ENCODE data around the gene PCOLCE2.

- TF ChIP-seq POLR2A (IDR thresholded peaks at IDR 0.05) (no peak), POLR2AphosphoS5 (IDR thresholded peaks at IDR 0.05) (no peak)
- TF ChIP-seq, protein P1, sequence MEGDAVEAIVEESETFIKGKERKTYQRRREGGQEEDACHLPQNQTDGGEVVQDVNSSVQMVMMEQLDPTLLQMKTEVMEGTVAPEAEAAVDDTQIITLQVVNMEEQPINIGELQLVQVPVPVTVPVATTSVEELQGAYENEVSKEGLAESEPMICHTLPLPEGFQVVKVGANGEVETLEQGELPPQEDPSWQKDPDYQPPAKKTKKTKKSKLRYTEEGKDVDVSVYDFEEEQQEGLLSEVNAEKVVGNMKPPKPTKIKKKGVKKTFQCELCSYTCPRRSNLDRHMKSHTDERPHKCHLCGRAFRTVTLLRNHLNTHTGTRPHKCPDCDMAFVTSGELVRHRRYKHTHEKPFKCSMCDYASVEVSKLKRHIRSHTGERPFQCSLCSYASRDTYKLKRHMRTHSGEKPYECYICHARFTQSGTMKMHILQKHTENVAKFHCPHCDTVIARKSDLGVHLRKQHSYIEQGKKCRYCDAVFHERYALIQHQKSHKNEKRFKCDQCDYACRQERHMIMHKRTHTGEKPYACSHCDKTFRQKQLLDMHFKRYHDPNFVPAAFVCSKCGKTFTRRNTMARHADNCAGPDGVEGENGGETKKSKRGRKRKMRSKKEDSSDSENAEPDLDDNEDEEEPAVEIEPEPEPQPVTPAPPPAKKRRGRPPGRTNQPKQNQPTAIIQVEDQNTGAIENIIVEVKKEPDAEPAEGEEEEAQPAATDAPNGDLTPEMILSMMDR (IDR thresholded peaks at IDR 0.05 in 8 of 11, conservative IDR thresholded peaks at IDR 0.05 in 3 of 11), result no peak
Measured at GRCh38 chr3:142858043-142858442, 30.8 kb downstream of the PCOLCE2 start.

Measured in spleen (tissue), 7 donors.